EH (cell line): Measurements from ENCODE around the gene SLC13A5.
"Not testable (repeated sequence)": the region's sequence is repeated elsewhere in the genome, so short reads cannot be mapped to it uniquely, and the experiment has no call there.

Source experiments
- DNase-seq: peaks from one replicate; pipeline ENCODE4 v3.0.0-alpha.2; 2015; ENCODE audit warnings: low read depth

Gene SLC13A5

DNA sequence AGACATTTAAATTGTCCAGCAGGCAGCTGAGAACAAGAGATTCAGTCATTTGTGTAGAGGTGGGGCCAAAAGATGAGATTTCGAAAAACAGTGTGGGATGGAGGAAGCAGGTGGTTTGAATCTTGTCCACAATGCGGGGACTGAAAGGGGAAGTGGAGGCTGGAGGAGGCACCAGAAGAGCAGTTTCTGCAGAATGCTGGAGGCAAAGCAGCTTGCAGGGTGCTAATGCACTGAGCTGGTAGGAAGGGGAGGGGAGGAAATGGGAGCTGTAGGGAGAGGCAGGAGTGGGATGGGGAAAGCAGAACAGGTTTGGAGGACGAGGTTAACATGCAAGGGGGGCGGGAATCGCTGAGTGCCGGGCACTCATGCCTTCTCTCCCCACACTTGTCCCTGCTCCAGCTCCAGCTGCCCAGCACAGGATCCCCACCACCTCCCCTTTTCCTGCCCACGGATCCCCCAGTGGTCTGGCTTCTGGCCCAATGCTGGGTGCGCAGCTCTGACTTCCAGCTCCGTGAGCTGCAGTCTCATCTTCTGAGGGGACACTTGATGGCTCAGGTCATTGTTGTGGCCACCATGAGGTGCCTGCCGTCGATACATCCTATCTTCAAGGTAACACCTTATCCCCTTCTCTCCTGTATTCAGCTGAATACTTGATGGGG lies 52.2 kb downstream of the SLC13A5 start:
- DNase-seq: no peak

- no peak for DNase-seq
Measured at GRCh38 chr17:6660101-6660500, 53.1 kb downstream of the SLC13A5 start.

DNA sequence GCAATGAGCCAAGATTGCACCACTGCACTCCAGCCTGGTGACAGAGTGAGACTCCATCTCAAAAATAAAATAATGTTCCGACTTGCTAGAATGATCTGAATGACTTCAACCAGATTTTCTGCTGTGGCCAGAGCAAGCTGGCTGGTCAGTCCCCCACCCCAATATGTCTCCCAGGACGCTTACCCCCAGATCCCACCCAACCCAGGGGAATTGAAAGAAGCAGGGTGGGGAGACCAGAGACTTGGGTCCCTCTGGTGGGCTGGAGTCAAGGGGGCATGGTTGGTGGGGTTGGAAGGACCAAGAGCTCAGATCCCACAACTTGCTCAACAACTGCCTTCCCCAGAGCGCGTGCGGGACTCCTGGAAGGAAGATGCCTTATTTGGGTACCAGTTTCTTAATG lies 54.8 kb downstream of the SLC13A5 start:
- DNase-seq: not testable (repeated sequence)

DNA sequence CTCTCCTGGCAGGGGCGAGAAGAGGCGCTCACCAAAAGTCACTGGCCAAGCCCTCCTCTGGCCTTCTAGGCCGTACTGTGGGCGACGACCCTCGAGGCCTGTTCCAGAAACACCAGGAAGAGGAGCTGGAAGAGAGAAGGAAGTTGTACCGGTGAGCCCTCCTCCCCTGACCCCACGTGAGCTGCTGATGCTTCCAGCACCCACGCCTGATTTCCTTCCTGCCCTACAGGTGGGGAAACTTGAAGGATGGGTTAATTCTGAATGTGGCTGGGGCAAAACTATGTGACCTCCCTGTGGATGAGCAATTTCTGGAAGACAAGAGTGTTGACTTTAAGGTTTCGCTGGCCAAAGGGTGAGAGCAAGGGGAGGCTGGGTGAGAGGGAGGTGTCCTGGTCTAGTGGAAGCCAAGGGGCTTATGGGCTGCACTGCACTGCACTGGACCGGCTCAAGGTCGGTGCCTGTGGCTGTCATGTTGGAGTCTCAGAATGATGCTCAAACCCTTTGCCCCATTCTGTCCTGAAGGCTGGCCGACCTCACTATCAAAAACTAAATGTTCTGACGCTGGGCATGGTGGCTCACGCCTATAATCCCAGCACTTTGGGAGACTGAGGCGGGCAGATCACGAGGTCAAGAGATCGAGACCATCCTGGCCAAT lies 55.4 kb downstream of the SLC13A5 start:
- no peak for DNase-seq

DNA sequence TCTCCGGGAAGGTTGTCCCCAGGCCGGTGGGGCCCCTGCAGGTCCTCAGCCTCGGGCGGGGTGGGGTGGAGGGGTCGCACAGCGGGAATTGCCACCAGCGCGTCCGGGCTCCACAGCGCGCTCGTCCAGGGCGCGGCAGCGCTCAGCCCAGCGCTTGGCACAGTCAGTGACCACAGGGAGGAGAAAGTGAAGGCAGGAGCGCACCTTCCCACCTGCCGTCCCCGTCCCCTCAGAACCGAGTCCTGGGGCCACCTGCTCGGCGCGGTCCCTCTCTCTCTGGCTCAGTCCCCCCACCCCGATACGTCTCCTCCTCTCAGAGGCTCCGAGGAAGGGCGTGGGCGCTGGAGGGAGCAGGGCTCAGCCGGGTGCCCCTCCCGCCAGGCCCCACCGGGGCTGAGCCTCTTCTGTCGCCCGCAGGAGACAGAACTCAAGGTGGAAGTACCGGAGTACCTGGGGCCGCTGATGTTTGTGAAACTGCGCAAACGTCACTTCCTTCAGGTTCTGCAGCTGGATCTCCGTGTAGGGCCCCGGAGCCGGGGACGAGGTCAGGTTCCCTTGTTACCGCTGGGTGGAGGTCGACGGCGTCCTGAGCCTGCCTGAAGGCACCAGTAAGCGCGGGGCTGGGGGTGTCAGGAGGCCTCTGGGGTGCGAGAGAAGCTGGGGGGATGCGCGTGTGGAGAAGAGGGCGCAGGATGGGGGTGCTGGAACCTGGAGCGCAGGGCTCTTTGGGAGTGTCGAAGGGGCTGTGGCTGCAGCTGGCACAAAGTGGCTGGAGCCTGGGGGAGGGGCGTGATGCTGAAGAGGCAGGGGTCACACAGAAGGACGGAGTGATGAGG lies 56.2 kb downstream of the SLC13A5 start:
- not testable (repeated sequence) for DNase-seq

DNA sequence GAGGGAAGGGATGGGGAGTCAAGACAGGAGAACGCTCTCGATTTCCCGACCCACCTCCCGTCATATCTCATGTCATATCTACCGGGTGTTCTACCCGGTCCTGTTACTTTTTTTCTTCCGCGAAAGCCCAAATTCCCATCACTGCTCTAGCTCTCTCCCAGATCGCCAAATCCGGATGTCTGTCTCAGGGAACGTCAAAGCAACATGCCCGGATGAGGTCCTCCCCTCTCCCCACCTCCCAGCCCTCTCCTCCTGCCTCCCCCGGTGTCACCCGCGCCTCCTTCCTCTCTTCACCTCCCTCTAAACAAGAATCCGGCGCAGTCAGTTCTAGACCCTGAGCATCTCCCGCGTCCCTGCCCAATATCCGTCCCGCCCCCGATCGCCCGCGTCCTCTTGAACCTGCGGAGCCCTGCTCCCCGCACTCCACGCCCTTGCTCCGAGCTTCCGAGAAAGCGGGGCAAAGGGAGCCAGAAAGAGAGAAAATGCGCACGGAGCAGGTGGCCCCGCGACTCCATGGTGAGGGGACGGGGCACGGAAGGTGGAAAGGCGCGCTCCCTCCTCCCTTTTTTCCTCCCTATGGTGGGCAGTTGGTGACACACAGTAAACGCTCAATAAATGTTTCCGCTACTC lies 57.3 kb downstream of the SLC13A5 start:
- not testable (repeated sequence) for DNase-seq

DNA sequence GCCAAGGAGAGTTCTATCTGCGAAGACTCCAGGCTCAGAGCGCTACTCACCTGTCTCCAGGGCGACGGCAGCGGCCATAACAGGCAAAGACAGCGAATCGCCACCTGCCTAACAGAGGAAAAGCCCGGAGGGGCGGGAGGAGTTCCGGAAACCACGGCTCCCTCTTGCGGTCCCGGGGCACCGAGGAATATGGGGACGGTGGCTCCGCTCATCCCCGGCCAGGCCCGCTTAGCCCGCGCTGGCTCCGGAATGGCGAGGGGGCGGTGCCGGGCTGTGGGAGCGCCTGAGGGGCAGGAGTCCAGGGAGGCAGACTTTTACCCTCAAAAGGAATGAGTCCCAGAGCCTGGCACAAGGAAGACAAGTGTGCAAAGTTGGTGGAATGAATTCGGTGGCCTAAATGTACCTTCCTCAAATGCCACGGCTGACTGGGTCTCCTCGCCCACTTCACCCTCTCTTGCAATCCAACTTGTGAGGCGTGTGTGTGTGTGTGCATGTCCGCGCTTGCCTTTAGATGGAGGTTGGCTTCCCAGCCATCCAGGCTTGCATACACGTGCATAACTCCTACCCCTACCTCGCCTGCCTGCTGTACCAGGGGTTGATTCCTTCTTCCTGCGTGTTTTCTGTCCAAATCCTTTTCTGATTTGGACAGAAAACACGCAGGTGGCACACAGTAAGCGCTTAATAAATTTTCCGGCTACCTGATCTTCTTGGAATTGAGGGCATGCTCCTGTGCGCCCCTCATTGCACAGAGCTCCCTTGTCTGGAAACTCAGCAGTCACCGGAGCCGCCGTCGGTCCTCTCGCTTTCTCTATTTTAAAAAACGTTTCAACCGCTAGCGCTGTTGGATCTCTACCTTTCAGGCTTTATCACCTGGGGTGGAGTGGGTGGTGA lies 58.1 kb downstream of the SLC13A5 start:
- DNase-seq: no peak

DNA sequence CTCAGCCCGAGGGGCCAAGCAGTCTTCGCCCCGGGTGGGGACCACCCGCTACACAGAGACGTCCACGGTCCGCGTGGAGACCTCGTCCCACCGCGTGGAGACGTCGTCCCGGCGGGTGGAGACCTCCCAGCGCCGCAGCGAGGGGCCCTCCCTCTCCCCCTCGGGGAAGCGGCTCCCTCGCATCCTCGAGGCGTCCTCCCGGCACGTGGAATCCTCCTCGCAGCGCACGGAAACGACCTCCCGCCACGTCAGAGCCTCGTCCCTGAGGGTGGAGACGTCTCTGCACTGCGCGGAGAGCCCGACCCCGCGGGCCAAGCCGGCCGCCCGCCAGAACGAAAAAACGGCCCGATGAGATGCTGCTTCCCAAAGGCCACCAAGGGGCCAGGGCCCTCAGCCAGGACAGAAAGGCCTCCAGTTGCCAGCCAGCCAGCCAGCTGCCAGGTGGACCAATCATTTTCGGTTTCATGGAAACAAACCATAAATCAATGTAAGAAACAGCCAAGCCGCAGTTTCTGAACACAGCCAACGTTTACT lies 61.2 kb downstream of the SLC13A5 start:
- no peak for DNase-seq

GRCh38 chr17:6651354-6651918 lies 61.7 kb downstream of the SLC13A5 start, which contains the start of the genes C17orf100 and MED31:
C17orf100 (plus strand) TSS chr17:6651762; CDS start chr17:6651914, 152 bp downstream.
MED31 (minus strand) TSS chr17:6651605; CDS start chr17:6651528, 77 bp downstream.
- DNase-seq: peak; percentile 95

GRCh38 chr17:6648181-6648580 lies 65.0 kb downstream of the SLC13A5 start:
- DNase-seq: no peak

DNA sequence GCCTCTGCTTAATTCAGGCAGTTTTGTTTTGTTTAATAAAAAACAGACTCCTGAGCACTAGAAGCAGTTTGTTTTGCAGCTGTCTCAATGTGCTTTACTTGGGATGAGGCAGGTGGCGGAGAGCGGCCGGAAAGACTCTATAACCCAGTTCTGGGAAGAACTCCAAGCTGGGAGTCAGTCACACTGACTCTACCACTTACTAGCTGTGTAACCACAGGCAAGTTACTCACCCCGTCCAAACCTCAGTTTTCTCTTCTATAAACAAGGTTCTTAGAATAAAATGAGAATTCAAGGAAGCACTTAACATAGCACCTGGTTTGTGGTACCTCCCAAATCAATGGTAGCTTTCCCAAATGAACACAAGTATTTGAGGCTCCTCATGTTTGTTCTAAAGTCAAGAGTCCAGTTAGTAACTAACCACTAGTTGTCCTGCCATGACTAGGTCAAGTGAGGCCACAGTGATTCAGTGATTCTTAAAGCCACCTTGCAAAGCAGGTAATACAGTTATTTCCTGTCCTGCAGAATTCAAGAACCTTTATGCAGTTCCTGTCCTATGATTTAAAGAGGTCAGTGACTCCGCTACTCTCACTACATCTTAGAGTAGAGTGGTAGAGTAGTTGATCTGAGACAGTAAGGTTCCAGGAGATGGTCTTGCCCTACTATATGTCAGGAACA lies 69.6 kb downstream of the SLC13A5 start:
- peak; percentile 86 for DNase-seq

GRCh38 chr17:6642592-6642991 lies 70.6 kb downstream of the SLC13A5 start:
- DNase-seq: no peak

GRCh38 chr17:6641247-6641863 lies 71.8 kb downstream of the SLC13A5 start:
- no peak for DNase-seq

- DNase-seq: peak; percentile 92
Measured at GRCh38 chr17:6640536-6641246, 72.5 kb downstream of the SLC13A5 start, which contains the start of the genes KIAA0753 and TXNDC17. KIAA0753 (minus strand) TSS chr17:6640711; CDS start chr17:6635103, 5,608 bp downstream. TXNDC17 (plus strand) TSS chr17:6641060; CDS start chr17:6641083, 23 bp downstream.

DNA sequence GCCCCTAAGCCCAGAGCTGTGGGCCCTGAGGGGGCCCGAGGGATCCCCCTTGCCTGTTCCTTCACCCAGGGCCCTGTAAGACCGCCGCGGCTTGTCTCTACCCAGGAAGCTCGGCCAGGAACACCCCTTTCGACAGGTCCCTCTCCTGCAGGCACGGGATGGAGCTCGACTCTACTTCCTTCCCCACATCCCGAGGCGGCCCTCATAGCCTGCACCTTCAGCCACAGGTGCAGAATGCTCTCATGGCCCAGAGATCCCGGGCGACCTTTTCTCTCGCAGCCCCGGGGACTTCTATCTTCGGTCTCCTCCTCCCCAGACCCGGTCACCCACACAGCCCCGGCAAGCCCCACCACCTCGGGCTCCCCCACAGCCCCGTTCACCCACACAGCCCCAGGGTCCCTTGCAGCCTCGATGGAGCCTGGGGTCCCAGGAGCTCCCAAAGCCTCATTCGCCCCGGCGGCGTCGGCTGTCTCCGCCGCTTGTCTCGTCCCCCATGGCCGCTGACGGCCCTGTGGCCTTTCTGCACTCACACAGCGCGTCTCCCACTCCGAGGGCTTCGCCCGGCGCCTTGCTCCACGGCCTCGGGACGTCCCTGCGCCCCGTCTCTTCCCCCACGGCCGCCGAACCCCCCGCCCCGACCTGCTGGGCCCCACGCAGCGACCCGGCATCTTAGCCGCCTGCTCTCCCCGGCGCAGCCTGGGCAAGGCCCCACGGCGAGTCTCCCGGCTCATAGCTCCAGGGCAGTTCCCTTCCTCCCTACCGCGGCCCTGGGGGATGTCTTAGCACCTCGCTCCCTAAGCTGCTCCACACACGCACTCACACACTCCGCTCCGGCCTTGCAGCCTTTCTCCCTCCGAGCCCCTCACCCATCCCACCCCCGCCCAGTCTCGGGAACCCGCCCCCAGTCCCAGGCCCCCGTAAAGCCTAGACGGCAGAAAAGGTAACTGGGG lies 73.3 kb downstream of the SLC13A5 start:
- DNase-seq: peak; percentile 55

- no peak for DNase-seq
Measured at GRCh38 chr17:6639014-6639585, 74.1 kb downstream of the SLC13A5 start.
